Testis (tissue), 2 donors: ENCODE measurements around the gene IQGAP1.

ENCODE experiments used
- CTCF ChIP-seq, 3 experiments: fragments of 450-650 bp in 2 of 3; fragments of 200-600 bp in 1 of 3; sonication (generic) in 1 of 3; IDR thresholded peaks; one replicate each; pipeline ENCODE4 v1.5.1; 2016 to 2019; ENCODE audit warnings: antibody characterized with exemption in 3 of 3, mild to moderate bottlenecking in 2 of 3, moderate library complexity in 1 of 3
- POLR2A ChIP-seq: fragments of 450-650 bp; IDR thresholded peaks from one replicate; pipeline ENCODE4 v1.6.1; 2017; ENCODE audit warnings: antibody characterized with exemption, mild to moderate bottlenecking, moderate library complexity

- TF ChIP-seq CTCF (IDR thresholded peaks at IDR 0.05) (no peak), POLR2A (no peak)
Measured at GRCh38 chr15:90460142-90460824, 72.2 kb downstream of the IQGAP1 start.
